Activated effector memory CD4-positive, alpha-beta T cell treated with anti-CD3 and anti-CD28 coated beads, Interleukin-2, amount 50 U/mL, for 16 hours (primary cell): ENCODE measurements around the gene OR1D5.
"Not testable (repeated sequence)": the region's sequence is repeated elsewhere in the genome, so short reads cannot be mapped to it uniquely, and the experiment has no call there.

Experiments
- DNase-seq: peaks from one replicate; pipeline ENCODE4 v3.0.0-alpha.2; 2020

The OR1D5 gene

GRCh38 chr17:3063507-3063906 lies at the start of gene OR1D5:
Gene OR1D5, minus strand, starts transcription at chr17:3063607. Its CDS starts 0 bp downstream, at chr17:3063607.
- not testable (repeated sequence) for DNase-seq

- no peak for DNase-seq
Measured at GRCh38 chr17:3104322-3104721, 40.9 kb upstream of the OR1D5 start, which contains the start of gene OR1D2. Gene OR1D2, minus strand, starts transcription at chr17:3104422. Its CDS starts 11,426 bp downstream, at chr17:3092996.

GRCh38 chr17:3073850-3074249 lies 10.4 kb upstream of the OR1D5 start:
- DNase-seq, result not testable (repeated sequence)

- not testable (repeated sequence) for DNase-seq
Measured at GRCh38 chr17:3065192-3065591, 1.8 kb upstream of the OR1D5 start.

GRCh38 chr17:3062824-3063377 lies 506 bp downstream of the OR1D5 start:
- DNase-seq, result not testable (repeated sequence)

GRCh38 chr17:3054868-3055267 lies 8.5 kb downstream of the OR1D5 start:
- DNase-seq, result not testable (repeated sequence)

- DNase-seq, result no peak
Measured at GRCh38 chr17:3049705-3050295, 13.6 kb downstream of the OR1D5 start.

GRCh38 chr17:3048727-3049471 lies 14.5 kb downstream of the OR1D5 start:
- peak; percentile 97 for DNase-seq

- no peak for DNase-seq
Measured at GRCh38 chr17:3046753-3047152, 16.7 kb downstream of the OR1D5 start.

GRCh38 chr17:3043737-3044365 lies 19.6 kb downstream of the OR1D5 start:
- DNase-seq, result no peak

- DNase-seq, result no peak
Measured at GRCh38 chr17:3040882-3041281, 22.5 kb downstream of the OR1D5 start.

GRCh38 chr17:3039736-3040135 lies 23.7 kb downstream of the OR1D5 start:
- peak; percentile 52 for DNase-seq

GRCh38 chr17:3038941-3039340 lies 24.5 kb downstream of the OR1D5 start:
- DNase-seq, result peak; percentile 13

GRCh38 chr17:3037259-3037658 lies 26.1 kb downstream of the OR1D5 start:
- DNase-seq, result no peak

GRCh38 chr17:3036800-3037199 lies 26.6 kb downstream of the OR1D5 start:
- peak; percentile 38 for DNase-seq

- no peak for DNase-seq
Measured at GRCh38 chr17:3035968-3036280, 27.5 kb downstream of the OR1D5 start.

GRCh38 chr17:3035256-3035967 lies 28.0 kb downstream of the OR1D5 start:
- DNase-seq, result peak; percentile 60

GRCh38 chr17:3034578-3034920 lies 28.9 kb downstream of the OR1D5 start:
- peak; percentile 58 for DNase-seq

GRCh38 chr17:3033741-3034577 lies 29.4 kb downstream of the OR1D5 start:
- DNase-seq, result peak; percentile 37

- DNase-seq, result peak; percentile 59
Measured at GRCh38 chr17:3033248-3033640, 30.2 kb downstream of the OR1D5 start.

- peak; percentile 54 for DNase-seq
Measured at GRCh38 chr17:3032258-3033247, 30.9 kb downstream of the OR1D5 start.
